Activated T-helper 17 cell treated with anti-CD3 and anti-CD28 coated beads, Interleukin-2, amount 50 U/mL, for 72 hours (primary cell): ENCODE results near the gene RAB4B. TPM values are rescaled to one million over a fixed set of nuclear protein-coding genes. Genes with fewer than 3 reads are reported as not detected.
"Not testable (repeated sequence)": the region's sequence is repeated elsewhere in the genome, so short reads cannot be mapped to it uniquely, and the experiment has no call there.

Source experiments
- ATAC-seq: fragments of 150-1000 bp; cut with Tn5 transposase; replicated peaks from 2 replicates; pipeline ENCODE4 v1.10.0; 2021; ENCODE audit warnings: mild to moderate bottlenecking, moderate library complexity
- H3K27ac Mint-ChIP-seq: one replicate; pipeline ENCODE4 v1.8.0; 2022; ENCODE audit warnings: mixed read lengths
- H3K27me3 Mint-ChIP-seq: one replicate; pipeline ENCODE4 v1.8.0; 2022; ENCODE audit warnings: mixed read lengths
- H3K36me3 Mint-ChIP-seq: one replicate; pipeline ENCODE4 v1.8.0; 2022; ENCODE audit warnings: low read depth, mild to moderate bottlenecking, mixed read lengths
- H3K4me1 Mint-ChIP-seq: one replicate; pipeline ENCODE4 v1.8.0; 2022; ENCODE audit warnings: mixed read lengths
- H3K4me3 Mint-ChIP-seq: one replicate; pipeline ENCODE4 v1.8.0; 2022; ENCODE audit warnings: mild to moderate bottlenecking, mixed read lengths
- H3K9me3 Mint-ChIP-seq: one replicate; pipeline ENCODE4 v1.8.0; 2022; ENCODE audit warnings: mixed read lengths
- total RNA-seq, 2 donors: library from RNA; stranded (reverse); gene quantifications; one replicate each; pipeline ENCODE4 v1.2.3, GENCODE V29; 2022

Gene RAB4B
- total RNA-seq = 10 to 100 TPM; 29.0 to 31.3 TPM

- Mint-ChIP-seq H3K27me3 (no peaks in the 10 kb centered on the region), H3K27ac (peak within 1 kb of the TSS; percentile 91), H3K9me3 (no peaks in the 10 kb centered on the region), H3K4me1 (peaks cover 26% of the 10 kb centered on the region), H3K4me3 (peak within 1 kb of the TSS; percentile 92), H3K36me3 (peaks cover 46% of the 10 kb centered on the region)
- ATAC-seq = peak; percentile 82
These were observed at the start of gene RAB4B for GRCh38 chr19:40777937-40778705. RAB4B (plus strand) TSS chr19:40778247; CDS start chr19:40778376, 129 bp downstream.

- peaks cover 96% of the 10 kb centered on the region for H3K36me3 Mint-ChIP-seq
- H3K27me3 Mint-ChIP-seq = not testable (repeated sequence)
These were observed 48.0 kb upstream of the RAB4B start for GRCh38 chr19:40730065-40730464.

GRCh38 chr19:40732304-40732703 is 45.7 kb upstream of the RAB4B start:
- H3K9me3 Mint-ChIP-seq, H3K4me3 Mint-ChIP-seq, H3K4me1 Mint-ChIP-seq, ATAC-seq, H3K27ac Mint-ChIP-seq, H3K27me3 Mint-ChIP-seq: not testable (repeated sequence)
- H3K36me3 Mint-ChIP-seq = peaks cover 93% of the 10 kb centered on the region

More at GRCh38 chr19:40730065-40730464, 48.0 kb upstream of the RAB4B start:
- ATAC-seq, H3K4me3 Mint-ChIP-seq, H3K27ac Mint-ChIP-seq, H3K9me3 Mint-ChIP-seq, H3K4me1 Mint-ChIP-seq: not testable (repeated sequence)

GRCh38 chr19:40733149-40733548 is 44.9 kb upstream of the RAB4B start:
- Mint-ChIP-seq H3K4me1 (no peaks in the 10 kb centered on the region), H3K27ac (no peak overlapping the region), H3K27me3 (no peaks in the 10 kb centered on the region), H3K4me3 (no peak overlapping the region), H3K36me3 (peaks cover 91% of the 10 kb centered on the region), H3K9me3 (no peaks in the 10 kb centered on the region)
- no peak for ATAC-seq

GRCh38 chr19:40735013-40735771 is 42.9 kb upstream of the RAB4B start:
- H3K9me3 Mint-ChIP-seq = no peaks in the 10 kb centered on the region
- no peak for ATAC-seq
- no peaks in the 10 kb centered on the region for H3K27me3 Mint-ChIP-seq
- H3K36me3 Mint-ChIP-seq = peaks cover 85% of the 10 kb centered on the region
- no peak overlapping the region for H3K4me3 Mint-ChIP-seq
- H3K27ac Mint-ChIP-seq = no peak overlapping the region
- H3K4me1 Mint-ChIP-seq = no peaks in the 10 kb centered on the region

- Mint-ChIP-seq H3K4me3 (no peak overlapping the region), H3K9me3 (no peaks in the 10 kb centered on the region), H3K4me1 (no peaks in the 10 kb centered on the region), H3K36me3 (peaks cover 71% of the 10 kb centered on the region), H3K27me3 (no peaks in the 10 kb centered on the region), H3K27ac (no peak overlapping the region)
- no peak for ATAC-seq
These were observed 41.4 kb upstream of the RAB4B start for GRCh38 chr19:40736661-40737060.

GRCh38 chr19:40737102-40737644 is 40.9 kb upstream of the RAB4B start:
- H3K9me3 Mint-ChIP-seq = no peaks in the 10 kb centered on the region
- no peaks in the 10 kb centered on the region for H3K27me3 Mint-ChIP-seq
- no peaks in the 10 kb centered on the region for H3K4me1 Mint-ChIP-seq
- H3K36me3 Mint-ChIP-seq = peaks cover 66% of the 10 kb centered on the region
- no peak overlapping the region for H3K4me3 Mint-ChIP-seq
- H3K27ac Mint-ChIP-seq = no peak overlapping the region
- no peak for ATAC-seq

- H3K4me1 Mint-ChIP-seq = no peaks in the 10 kb centered on the region
- peak; percentile 85 for ATAC-seq
- peaks cover 45% of the 10 kb centered on the region for H3K36me3 Mint-ChIP-seq
- H3K9me3 Mint-ChIP-seq = no peaks in the 10 kb centered on the region
- no peak overlapping the region for H3K27ac Mint-ChIP-seq
- no peaks in the 10 kb centered on the region for H3K27me3 Mint-ChIP-seq
- H3K4me3 Mint-ChIP-seq = no peak overlapping the region
These were observed 38.8 kb upstream of the RAB4B start for GRCh38 chr19:40739030-40739839.

GRCh38 chr19:40739871-40740703 is 38.0 kb upstream of the RAB4B start:
- Mint-ChIP-seq H3K4me1 (no peaks in the 10 kb centered on the region), H3K27me3 (no peaks in the 10 kb centered on the region), H3K36me3 (peaks cover 36% of the 10 kb centered on the region), H3K27ac (no peak overlapping the region), H3K9me3 (no peaks in the 10 kb centered on the region), H3K4me3 (no peak overlapping the region)
- ATAC-seq = no peak

- no peak overlapping the region for H3K4me3 Mint-ChIP-seq
- no peak overlapping the region for H3K27ac Mint-ChIP-seq
These were observed 37.3 kb upstream of the RAB4B start for GRCh38 chr19:40740747-40741146.

GRCh38 chr19:40741527-40742390 is 36.3 kb upstream of the RAB4B start:
- Mint-ChIP-seq H3K4me1 (no peaks in the 10 kb centered on the region), H3K27me3 (no peaks in the 10 kb centered on the region), H3K36me3 (peaks cover 23% of the 10 kb centered on the region), H3K4me3 (no peak overlapping the region), H3K9me3 (no peaks in the 10 kb centered on the region), H3K27ac (no peak overlapping the region)
- ATAC-seq = no peak

More at GRCh38 chr19:40740747-40741146, 37.3 kb upstream of the RAB4B start:
- Mint-ChIP-seq H3K4me1 (no peaks in the 10 kb centered on the region), H3K9me3 (no peaks in the 10 kb centered on the region), H3K27me3 (no peaks in the 10 kb centered on the region), H3K36me3 (peaks cover 30% of the 10 kb centered on the region)
- ATAC-seq = no peak

GRCh38 chr19:40742477-40742876 is 35.6 kb upstream of the RAB4B start:
- Mint-ChIP-seq H3K27ac (no peak overlapping the region), H3K36me3 (peaks cover 18% of the 10 kb centered on the region), H3K4me1 (no peaks in the 10 kb centered on the region), H3K27me3 (no peaks in the 10 kb centered on the region), H3K4me3 (no peak overlapping the region), H3K9me3 (no peaks in the 10 kb centered on the region)
- ATAC-seq = no peak

GRCh38 chr19:40742886-40743285 is 35.2 kb upstream of the RAB4B start:
- Mint-ChIP-seq H3K4me1 (no peaks in the 10 kb centered on the region), H3K4me3 (no peak overlapping the region), H3K36me3 (peaks cover 14% of the 10 kb centered on the region), H3K27me3 (no peaks in the 10 kb centered on the region), H3K9me3 (no peaks in the 10 kb centered on the region), H3K27ac (no peak overlapping the region)
- no peak for ATAC-seq
